Activated naive CD4-positive, alpha-beta T cell treated with anti-CD3 and anti-CD28 coated beads for 36 hours (primary cell): Measurements from ENCODE around the gene SURF2. TPM values are rescaled to one million over a fixed set of nuclear protein-coding genes. Genes with fewer than 3 reads are reported as not detected.

ENCODE experiments used
- CTCF ChIA-PET: fragments of 350-600 bp; sonication (Branson Sonifier 250); formaldehyde crosslinking; loops from one replicate; lab custom pipeline; 2021; ENCODE audit warnings: antibody characterized with exemption; lab: Charles Lee
- DNase-seq: peaks from one replicate; pipeline ENCODE4 v3.0.0-alpha.2; 2020
- H3K27ac Mint-ChIP-seq: one replicate; pipeline ENCODE4 v1.8.0; 2021; ENCODE audit warnings: mild to moderate bottlenecking, mixed read lengths
- H3K27me3 Mint-ChIP-seq: one replicate; pipeline ENCODE4 v1.8.0; 2021; ENCODE audit warnings: low read depth, mixed read lengths
- H3K36me3 Mint-ChIP-seq: one replicate; pipeline ENCODE4 v1.8.0; 2021; ENCODE audit warnings: low read depth, mixed read lengths
- H3K4me1 Mint-ChIP-seq: one replicate; pipeline ENCODE4 v1.8.0; 2021; ENCODE audit warnings: low read depth, mixed read lengths
- H3K4me3 Mint-ChIP-seq: one replicate; pipeline ENCODE4 v1.8.0; 2021; ENCODE audit warnings: mild to moderate bottlenecking, moderate library complexity, mixed read lengths
- H3K9me3 Mint-ChIP-seq: one replicate; pipeline ENCODE4 v1.8.0; 2021; ENCODE audit warnings: mixed read lengths
- intact Hi-C: fragments of 100-400 bp; cut with micrococcal nuclease; formaldehyde crosslinking; loops from one replicate; pipeline ENCODE4 v1.15.1; 2023
- total RNA-seq, 2 experiments: library from RNA; stranded (reverse); gene quantifications; one replicate each; pipeline ENCODE4 v1.2.3, GENCODE V29; 2021

The SURF2 gene
- total RNA-seq, 2 experiments from 2014 or later: 15.0 to 16.2 TPM

- intact Hi-C loops: no loop called here
- Mint-ChIP-seq H3K27me3 (no peaks in the 10 kb centered on the region), H3K4me3 (no peak overlapping the region), H3K36me3 (no peaks in the 10 kb centered on the region), H3K27ac (no peak overlapping the region), H3K4me1 (no peaks in the 10 kb centered on the region), H3K9me3 (no peaks in the 10 kb centered on the region)
- CTCF ChIA-PET: interaction anchor here (0.6 kb wide), 1 partner anchor 83 kb away, joined by 3 read pairs; no protein-coding TSS in a partner anchor
- no peak for DNase-seq
Observed at GRCh38 chr9:133397370-133397769, 41.0 kb downstream of the SURF2 start.

- no peak overlapping the region for H3K4me3 Mint-ChIP-seq
- intact Hi-C loops: no loop called here
- H3K4me1 Mint-ChIP-seq: no peaks in the 10 kb centered on the region
- DNase-seq: no peak
- H3K36me3 Mint-ChIP-seq: no peaks in the 10 kb centered on the region
- H3K27me3 Mint-ChIP-seq: no peaks in the 10 kb centered on the region
- H3K27ac Mint-ChIP-seq: no peak overlapping the region
- no peaks in the 10 kb centered on the region for H3K9me3 Mint-ChIP-seq
- CTCF ChIA-PET: no interaction called here
Observed at GRCh38 chr9:133397895-133398294, 41.5 kb downstream of the SURF2 start.

- intact Hi-C loops: no loop called here
- Mint-ChIP-seq H3K27me3 (no peaks in the 10 kb centered on the region), H3K36me3 (peaks cover 1% of the 10 kb centered on the region), H3K27ac (no peak overlapping the region), H3K4me3 (no peak overlapping the region), H3K4me1 (peaks cover 4% of the 10 kb centered on the region), H3K9me3 (no peaks in the 10 kb centered on the region)
- CTCF ChIA-PET: interaction anchor here (0.9 to 1.8 kb wide), 3 partner anchors 15 to 54 kb away, joined by 3 to 6 read pairs (median 3); no protein-coding TSS in a partner anchor
- no peak for DNase-seq
Observed at GRCh38 chr9:133400292-133400691, 43.9 kb downstream of the SURF2 start.

- intact Hi-C loops: no loop called here
- Mint-ChIP-seq H3K4me3 (no peak overlapping the region), H3K27ac (no peak overlapping the region), H3K27me3 (no peaks in the 10 kb centered on the region), H3K36me3 (peaks cover 3% of the 10 kb centered on the region), H3K9me3 (no peaks in the 10 kb centered on the region), H3K4me1 (peaks cover 4% of the 10 kb centered on the region)
- DNase-seq: no peak
- CTCF ChIA-PET: interaction anchor here (1.8 kb wide), 1 partner anchor 14 kb away, joined by 6 read pairs; no protein-coding TSS in a partner anchor
Observed at GRCh38 chr9:133401588-133401987, 45.2 kb downstream of the SURF2 start.

DNA sequence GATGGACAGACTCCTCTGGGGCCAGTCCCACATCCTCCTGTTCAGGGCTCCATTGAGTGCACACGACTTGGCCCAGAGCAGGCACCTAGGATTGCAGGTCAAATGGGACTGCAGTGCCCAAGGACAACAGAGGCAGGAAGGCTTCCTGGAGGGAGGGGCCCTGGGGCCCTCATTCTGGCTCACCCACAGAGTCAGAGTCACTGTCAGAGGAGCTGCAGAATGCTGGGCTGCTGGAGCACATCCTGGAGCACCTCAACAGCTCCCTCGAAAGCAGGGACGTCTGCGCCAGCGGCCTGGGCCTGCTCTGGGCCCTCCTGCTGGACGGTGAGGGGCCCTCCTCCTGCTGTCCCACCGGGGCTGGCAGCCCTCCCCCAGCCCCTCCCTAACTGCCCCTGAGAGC, 46.3 kb downstream of the SURF2 start:
- CTCF ChIA-PET: interaction anchor here (0.6 kb wide), 1 partner anchor 217 kb away, joined by 3 read pairs; no protein-coding TSS in a partner anchor
- intact Hi-C loops: no loop called here
- H3K4me1 Mint-ChIP-seq: peaks cover 10% of the 10 kb centered on the region
- no peak overlapping the region for H3K4me3 Mint-ChIP-seq
- H3K27me3 Mint-ChIP-seq: no peaks in the 10 kb centered on the region
- DNase-seq: no peak
- no peak overlapping the region for H3K27ac Mint-ChIP-seq
- H3K9me3 Mint-ChIP-seq: no peaks in the 10 kb centered on the region
- H3K36me3 Mint-ChIP-seq: peaks cover 11% of the 10 kb centered on the region

GRCh38 chr9:133403766-133404453, 47.6 kb downstream of the SURF2 start:
- intact Hi-C loops: loop anchor here (1.0 to 2.0 kb wide), 3 partner anchors 55 to 219 kb away; partner anchors contain the start of genes MED22 and RPL7A
- no peak overlapping the region for H3K4me3 Mint-ChIP-seq
- H3K36me3 Mint-ChIP-seq: peaks cover 14% of the 10 kb centered on the region
- H3K4me1 Mint-ChIP-seq: peaks cover 10% of the 10 kb centered on the region
- H3K9me3 Mint-ChIP-seq: no peaks in the 10 kb centered on the region
- H3K27ac Mint-ChIP-seq: peak overlapping the region; percentile 21
- CTCF ChIA-PET: interaction anchor here (0.6 to 1.7 kb wide), 5 partner anchors 8 to 218 kb away, joined by 3 to 5 read pairs (median 3); no protein-coding TSS in a partner anchor
- H3K27me3 Mint-ChIP-seq: no peaks in the 10 kb centered on the region
- peak; percentile 75 for DNase-seq

GRCh38 chr9:133404454-133405002, 48.2 kb downstream of the SURF2 start:
- DNase-seq: no peak
- Mint-ChIP-seq H3K36me3 (peaks cover 15% of the 10 kb centered on the region), H3K27me3 (no peaks in the 10 kb centered on the region), H3K9me3 (no peaks in the 10 kb centered on the region), H3K4me1 (peaks cover 10% of the 10 kb centered on the region), H3K4me3 (no peak overlapping the region), H3K27ac (no peak overlapping the region)
- CTCF ChIA-PET: interaction anchor here (0.6 to 1.7 kb wide), 6 partner anchors 8 to 563 kb away, joined by 3 to 5 read pairs (median 3); no protein-coding TSS in a partner anchor
- intact Hi-C loops: loop anchor here (1.0 to 2.0 kb wide), 3 partner anchors 56 to 219 kb away; partner anchors contain the start of genes MED22 and RPL7A

- no peaks in the 10 kb centered on the region for H3K27me3 Mint-ChIP-seq
- peak overlapping the region; percentile 30 for H3K27ac Mint-ChIP-seq
- H3K4me1 Mint-ChIP-seq: peaks cover 10% of the 10 kb centered on the region
- CTCF ChIA-PET: interaction anchor here (0.6 to 1.4 kb wide), 5 partner anchors 11 to 83 kb away, joined by 3 to 4 read pairs (median 3); no protein-coding TSS in a partner anchor
- DNase-seq: no peak
- H3K4me3 Mint-ChIP-seq: no peak overlapping the region
- H3K9me3 Mint-ChIP-seq: no peaks in the 10 kb centered on the region
- intact Hi-C loops: loop anchor here (1.0 to 2.0 kb wide), 3 partner anchors 57 to 167 kb away; partner anchors contain the start of genes MED22 and RPL7A
- peaks cover 24% of the 10 kb centered on the region for H3K36me3 Mint-ChIP-seq
Observed at GRCh38 chr9:133405508-133406438, 49.4 kb downstream of the SURF2 start.

DNA sequence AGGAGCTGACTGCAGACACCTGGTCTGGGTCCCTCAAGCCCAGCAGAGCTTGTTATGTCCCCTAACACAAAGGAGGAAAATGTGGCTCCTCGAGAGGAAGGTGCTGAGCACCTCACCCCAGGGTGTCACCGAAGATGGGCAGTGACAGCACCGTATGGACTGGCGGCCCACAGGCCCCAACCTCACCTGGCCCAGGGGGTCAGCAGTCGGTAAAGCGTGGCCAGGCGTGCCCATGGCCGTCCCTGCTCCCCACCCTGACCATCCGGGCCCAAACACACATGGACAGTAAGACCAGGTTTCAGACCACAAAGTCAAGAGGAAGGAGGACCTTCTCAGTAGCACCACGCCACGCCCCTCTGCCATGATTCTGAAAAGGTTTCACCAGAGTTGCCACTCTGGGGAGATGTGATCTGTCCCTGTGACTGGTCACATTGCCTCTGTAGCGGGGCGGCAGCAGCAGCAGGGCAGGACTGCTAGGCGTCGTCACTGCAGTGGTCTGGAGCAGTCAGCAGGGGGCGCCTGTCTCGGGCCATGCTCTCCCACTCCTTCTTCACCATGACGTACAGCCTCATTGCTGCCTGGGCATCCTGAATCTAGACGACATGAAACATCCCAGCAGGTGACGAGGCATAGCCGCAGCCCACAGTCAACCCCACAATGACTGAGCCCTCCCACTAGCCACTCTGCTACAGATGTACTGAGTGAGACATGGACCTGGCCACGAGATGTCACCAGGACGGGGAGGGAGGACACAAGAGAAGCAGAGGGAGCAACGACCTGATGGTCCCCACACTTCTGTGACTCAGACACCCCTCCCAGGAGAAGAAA, 50.3 kb downstream of the SURF2 start:
- intact Hi-C loops: loop anchor here (1.0 kb wide), 1 partner anchor 80 kb away; no protein-coding TSS in a partner anchor
- H3K27me3 Mint-ChIP-seq: no peaks in the 10 kb centered on the region
- DNase-seq: peak; percentile 84
- CTCF ChIA-PET: interaction anchor here (0.6 to 1.4 kb wide), 5 partner anchors 10 to 82 kb away, joined by 3 to 4 read pairs (median 3); no protein-coding TSS in a partner anchor
- peaks cover 26% of the 10 kb centered on the region for H3K36me3 Mint-ChIP-seq
- H3K4me1 Mint-ChIP-seq: peaks cover 10% of the 10 kb centered on the region
- H3K9me3 Mint-ChIP-seq: no peaks in the 10 kb centered on the region
- peak overlapping the region; percentile 39 for H3K27ac Mint-ChIP-seq
- no peak overlapping the region for H3K4me3 Mint-ChIP-seq

DNA sequence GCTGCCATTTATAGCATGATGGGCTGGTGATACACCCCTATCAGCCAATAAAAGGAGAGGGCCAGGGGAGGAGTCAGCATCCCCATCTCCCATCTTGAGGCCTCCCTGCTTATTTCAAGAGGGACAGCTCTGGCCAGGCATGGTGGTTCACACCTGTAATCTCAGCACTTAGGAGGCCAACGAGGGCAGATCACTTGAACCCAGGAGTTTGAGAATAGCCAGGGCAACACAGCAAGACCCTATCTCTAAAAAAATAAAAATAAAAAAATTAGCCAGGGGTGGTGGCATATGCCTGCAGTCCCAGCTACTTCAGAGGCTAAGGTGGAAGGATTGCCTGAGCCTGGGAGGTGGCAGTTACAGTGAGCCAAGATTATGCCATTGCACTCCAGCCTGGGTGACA, 51.7 kb downstream of the SURF2 start:
- DNase-seq: no peak
- H3K9me3 Mint-ChIP-seq: no peaks in the 10 kb centered on the region
- CTCF ChIA-PET: interaction anchor here (0.6 to 0.9 kb wide), 2 partner anchors 71 to 102 kb away, joined by 3 read pairs; partner anchors contain the start of gene SLC2A6
- intact Hi-C loops: no loop called here
- H3K36me3 Mint-ChIP-seq: peaks cover 27% of the 10 kb centered on the region
- no peak overlapping the region for H3K27ac Mint-ChIP-seq
- no peak overlapping the region for H3K4me3 Mint-ChIP-seq
- no peaks in the 10 kb centered on the region for H3K27me3 Mint-ChIP-seq
- peaks cover 10% of the 10 kb centered on the region for H3K4me1 Mint-ChIP-seq
